ENCODE data around the gene P4HA2. TPM values are rescaled to one million over a fixed set of nuclear protein-coding genes. Genes with fewer than 3 reads are reported as not detected.

Gene P4HA2
- total and polyA plus RNA-seq, 2 experiments from 2014 or later, result 5.9 to 8.0 TPM

GRCh38 chr5:132190161-132190817, 37.4 kb downstream of the P4HA2 start:
- no peaks in the 10 kb centered on the region for H3K36me3 Mint-ChIP-seq (ENCODE audit: low read depth)
- DNase-seq (ENCODE audit: low spot score), result peak; percentile 91
- no peaks in the 10 kb centered on the region for H3K79me2 ChIP-seq (replicated peaks; ENCODE audit: insufficient read depth)
- no peaks in the 10 kb centered on the region for H4K20me1 ChIP-seq (replicated peaks; ENCODE audit: insufficient read depth)
- no peak overlapping the region for H3K4me2 ChIP-seq
- no peaks in the 10 kb centered on the region for H3K9me2 ChIP-seq (ENCODE audit: insufficient read depth)
- ATAC-seq, result peak; percentile 100
- no peak overlapping the region for H3K4me3 Mint-ChIP-seq
- H3K27ac Mint-ChIP-seq, result no peak overlapping the region
- no peak overlapping the region for H3K4me3 ChIP-seq
- no peaks in the 10 kb centered on the region for H3K4me1 ChIP-seq (ENCODE audit: insufficient read depth)
- no peak overlapping the region for H3K27ac ChIP-seq (ENCODE audit: low read depth)
- no peaks in the 10 kb centered on the region for H3K4me1 Mint-ChIP-seq
- no peaks in the 10 kb centered on the region for H3K27me3 ChIP-seq (ENCODE audit: insufficient read depth)
- peaks cover 3% of the 10 kb centered on the region for H3K27me3 Mint-ChIP-seq (ENCODE audit: insufficient read depth, low read depth, poor library complexity)
- H3K9me3 Mint-ChIP-seq, result no peaks in the 10 kb centered on the region
- H3F3A ChIP-seq (replicated peaks; ENCODE audit: low read depth), result no peaks in the 10 kb centered on the region
- TF ChIP-seq ETS1 (IDR thresholded peaks at IDR 0.05) (peak; percentile 86), EZH2 (IDR thresholded peaks at IDR 0.05; ENCODE audit: low read depth, unreplicated experiment) (no peak), CTCF (conservative IDR thresholded peaks at IDR 0.05; ENCODE audit: low read depth in 2 of 2) (peak; percentile 72 to 90), ZNF331 (CRISPR knock-in tag; IDR thresholded peaks at IDR 0.05; ENCODE audit: low read depth) (no peak), POLR2AphosphoS5 (IDR thresholded peaks at IDR 0.05; ENCODE audit: low read depth) (no peak)
- H2AFZ ChIP-seq, result no peak overlapping the region
- no peaks in the 10 kb centered on the region for H3K36me3 ChIP-seq (ENCODE audit: insufficient read depth)

GRCh38 chr5:132184588-132184987, 43.1 kb downstream of the P4HA2 start:
- Mint-ChIP-seq H3K27ac (no peak overlapping the region), H3K9me3 (no peaks in the 10 kb centered on the region), H3K4me1 (peaks cover 15% of the 10 kb centered on the region; the same call in 2 of the 3 replicates), H3K27me3 (ENCODE audit: insufficient read depth, low read depth, poor library complexity) (peaks cover 2% of the 10 kb centered on the region), H3K36me3 (ENCODE audit: low read depth) (no peaks in the 10 kb centered on the region), H3K4me3 (no peak overlapping the region)
- Histone ChIP-seq H3K4me1 (ENCODE audit: insufficient read depth) (peaks cover 3% of the 10 kb centered on the region; the same call in 1 of the 2 replicates), H3K27ac (ENCODE audit: low read depth) (no peak overlapping the region), H3K36me3 (ENCODE audit: insufficient read depth) (no peaks in the 10 kb centered on the region), H3K79me2 (replicated peaks; ENCODE audit: insufficient read depth) (no peaks in the 10 kb centered on the region), H3K27me3 (ENCODE audit: insufficient read depth) (no peaks in the 10 kb centered on the region), H3K4me3 (no peak overlapping the region), H3F3A (replicated peaks; ENCODE audit: low read depth) (no peaks in the 10 kb centered on the region), H4K20me1 (replicated peaks; ENCODE audit: insufficient read depth) (no peaks in the 10 kb centered on the region), H2AFZ (no peak overlapping the region), H3K9me2 (ENCODE audit: insufficient read depth) (peaks cover 7% of the 10 kb centered on the region; the same call in 1 of the 2 replicates), H3K4me2 (no peak overlapping the region)
- DNase-seq (ENCODE audit: low spot score) (peak; percentile 64), ATAC-seq (no peak)
- no peak for TF ChIP-seq EZH2 (IDR thresholded peaks at IDR 0.05; ENCODE audit: low read depth, unreplicated experiment)
- TF ChIP-seq CTCF (conservative IDR thresholded peaks at IDR 0.05; ENCODE audit: low read depth in 2 of 2), result no peak
- TF ChIP-seq ZNF331 (CRISPR knock-in tag; IDR thresholded peaks at IDR 0.05; ENCODE audit: low read depth), result no peak
- TF ChIP-seq ZNF114 (CRISPR knock-in tag; IDR thresholded peaks at IDR 0.05), result no peak
- no peak for TF ChIP-seq CREB1 (CRISPR knock-in tag; IDR thresholded peaks at IDR 0.05; ENCODE audit: low read depth)
- no peak for TF ChIP-seq ETS1 (IDR thresholded peaks at IDR 0.05)
- no peak for TF ChIP-seq NANOG (IDR thresholded peaks at IDR 0.05; ENCODE audit: borderline replicate concordance)
- no peak for TF ChIP-seq EZH2phosphoT487 (IDR thresholded peaks at IDR 0.05; ENCODE audit: unreplicated experiment)

Measured in GM23338 (cell line).